Loucy (cell line): ENCODE results near the gene SCAMP2.

Experiments
- H2AFZ ChIP-seq: fragments of 200-600 bp; sonication (generic); 2 replicates; pipeline ENCODE4 v1.6.0; 2016; ENCODE audit warnings: antibody characterized with exemption, mild to moderate bottlenecking, low read length, moderate library complexity
- H3F3A ChIP-seq: fragments of 200-600 bp; 2 replicates; pipeline ENCODE4 v1.6.0; 2016; ENCODE audit warnings: antibody characterized with exemption, low read depth, mild to moderate bottlenecking
- H3K27me3 ChIP-seq: fragments of 200-600 bp; sonication (generic); 2 replicates; pipeline ENCODE4 v1.6.1; 2014; ENCODE audit warnings: low read length, mild to moderate bottlenecking; ENCODE audit not compliant: insufficient read depth, poor library complexity, severe bottlenecking
- H3K36me3 ChIP-seq: fragments of 200-600 bp; sonication (generic); 2 replicates; pipeline ENCODE4 v1.6.1; 2016; ENCODE audit warnings: low read length; ENCODE audit not compliant: insufficient read depth
- H3K4me1 ChIP-seq: fragments of 200-600 bp; sonication (generic); 2 replicates; pipeline ENCODE4 v1.5.1; 2014; ENCODE audit warnings: low read length, mild to moderate bottlenecking; ENCODE audit not compliant: insufficient read depth, poor library complexity, severe bottlenecking
- H3K4me2 ChIP-seq: fragments of 200-600 bp; sonication (generic); 2 replicates; pipeline ENCODE4 v1.6.0; 2014; ENCODE audit warnings: antibody characterized with exemption, low read length, low read depth, mild to moderate bottlenecking; ENCODE audit not compliant: poor library complexity, severe bottlenecking
- H3K4me3 ChIP-seq: fragments of 200-600 bp; sonication (generic); 2 replicates; pipeline ENCODE4 v1.5.1; 2014; ENCODE audit warnings: low read length, mild to moderate bottlenecking, mixed read lengths; ENCODE audit not compliant: poor library complexity, severe bottlenecking
- H3K79me2 ChIP-seq: fragments of 200-600 bp; sonication (generic); 2 replicates; pipeline ENCODE4 v1.6.1; 2014; ENCODE audit warnings: low read length; ENCODE audit not compliant: insufficient read depth
- H3K9ac ChIP-seq: fragments of 200-600 bp; sonication (generic); 2 replicates; pipeline ENCODE4 v1.6.0; 2014; ENCODE audit warnings: mild to moderate bottlenecking, low read depth, low read length, moderate library complexity; ENCODE audit not compliant: poor library complexity, severe bottlenecking
- H3K9me2 ChIP-seq: fragments of 200-600 bp; sonication (generic); replicated peaks from 2 replicates; pipeline ENCODE4 v1.6.1; 2016; ENCODE audit warnings: low read depth, low read length, mixed read lengths
- H3K9me3 ChIP-seq: fragments of 200-600 bp; sonication (generic); 2 replicates; pipeline ENCODE4 v1.6.1; 2014; ENCODE audit warnings: mild to moderate bottlenecking, antibody characterized with exemption, low read length, low read depth; ENCODE audit not compliant: insufficient read depth
- H4K20me1 ChIP-seq: fragments of 200-600 bp; sonication (generic); 2 replicates; pipeline ENCODE4 v1.6.0; 2014; ENCODE audit warnings: antibody characterized with exemption, low read length, mild to moderate bottlenecking; ENCODE audit not compliant: insufficient read depth, poor library complexity, severe bottlenecking
- EZH2phosphoT487 ChIP-seq: fragments of 200-600 bp; IDR thresholded peaks from 2 replicates; pipeline ENCODE4 v1.6.1; 2018; ENCODE audit warnings: antibody characterized with exemption, mild to moderate bottlenecking, moderate library complexity, borderline replicate concordance
- TF ChIP-seq, protein P1 (sequence below): fragments of 200-600 bp; sonication (generic); conservative IDR thresholded peaks from 2 replicates; pipeline ENCODE4 v1.5.1; 2014; ENCODE audit warnings: mild to moderate bottlenecking, antibody characterized with exemption, low read length

The SCAMP2 gene

DNA sequence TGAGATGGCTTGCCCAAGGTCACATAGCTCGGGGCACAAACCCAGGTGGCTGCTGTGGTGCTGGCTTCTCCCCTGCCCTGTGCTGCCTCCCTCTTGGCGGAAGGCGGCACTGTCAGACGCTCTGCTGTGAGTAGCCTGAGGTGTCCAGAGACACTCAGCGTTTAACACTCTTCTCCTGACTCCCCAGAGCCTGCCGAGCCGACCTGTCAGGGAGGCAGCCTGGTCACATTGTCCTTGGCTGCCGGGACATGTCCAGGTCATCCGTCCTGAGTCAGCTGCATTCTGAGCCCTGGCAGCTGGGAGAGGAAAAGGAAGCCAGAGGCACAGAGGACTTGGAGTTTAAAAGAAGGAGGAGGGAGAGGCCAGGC lies 55.8 kb downstream of the SCAMP2 start:
- Histone ChIP-seq H3K9me3 (no peaks in the 10 kb centered on the region), H3K27me3 (no peaks in the 10 kb centered on the region), H3K4me3 (no peak overlapping the region), H3K79me2 (no peaks in the 10 kb centered on the region), H3F3A (no peaks in the 10 kb centered on the region), H3K4me1 (no peaks in the 10 kb centered on the region), H3K36me3 (no peaks in the 10 kb centered on the region), H3K4me2 (no peak overlapping the region), H3K9me2 (no peaks in the 10 kb centered on the region), H2AFZ (no peak overlapping the region), H3K9ac (no peak overlapping the region), H4K20me1 (no peaks in the 10 kb centered on the region)
- no peak for TF ChIP-seq EZH2phosphoT487
- TF ChIP-seq, protein P1, sequence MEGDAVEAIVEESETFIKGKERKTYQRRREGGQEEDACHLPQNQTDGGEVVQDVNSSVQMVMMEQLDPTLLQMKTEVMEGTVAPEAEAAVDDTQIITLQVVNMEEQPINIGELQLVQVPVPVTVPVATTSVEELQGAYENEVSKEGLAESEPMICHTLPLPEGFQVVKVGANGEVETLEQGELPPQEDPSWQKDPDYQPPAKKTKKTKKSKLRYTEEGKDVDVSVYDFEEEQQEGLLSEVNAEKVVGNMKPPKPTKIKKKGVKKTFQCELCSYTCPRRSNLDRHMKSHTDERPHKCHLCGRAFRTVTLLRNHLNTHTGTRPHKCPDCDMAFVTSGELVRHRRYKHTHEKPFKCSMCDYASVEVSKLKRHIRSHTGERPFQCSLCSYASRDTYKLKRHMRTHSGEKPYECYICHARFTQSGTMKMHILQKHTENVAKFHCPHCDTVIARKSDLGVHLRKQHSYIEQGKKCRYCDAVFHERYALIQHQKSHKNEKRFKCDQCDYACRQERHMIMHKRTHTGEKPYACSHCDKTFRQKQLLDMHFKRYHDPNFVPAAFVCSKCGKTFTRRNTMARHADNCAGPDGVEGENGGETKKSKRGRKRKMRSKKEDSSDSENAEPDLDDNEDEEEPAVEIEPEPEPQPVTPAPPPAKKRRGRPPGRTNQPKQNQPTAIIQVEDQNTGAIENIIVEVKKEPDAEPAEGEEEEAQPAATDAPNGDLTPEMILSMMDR = no peak

DNA sequence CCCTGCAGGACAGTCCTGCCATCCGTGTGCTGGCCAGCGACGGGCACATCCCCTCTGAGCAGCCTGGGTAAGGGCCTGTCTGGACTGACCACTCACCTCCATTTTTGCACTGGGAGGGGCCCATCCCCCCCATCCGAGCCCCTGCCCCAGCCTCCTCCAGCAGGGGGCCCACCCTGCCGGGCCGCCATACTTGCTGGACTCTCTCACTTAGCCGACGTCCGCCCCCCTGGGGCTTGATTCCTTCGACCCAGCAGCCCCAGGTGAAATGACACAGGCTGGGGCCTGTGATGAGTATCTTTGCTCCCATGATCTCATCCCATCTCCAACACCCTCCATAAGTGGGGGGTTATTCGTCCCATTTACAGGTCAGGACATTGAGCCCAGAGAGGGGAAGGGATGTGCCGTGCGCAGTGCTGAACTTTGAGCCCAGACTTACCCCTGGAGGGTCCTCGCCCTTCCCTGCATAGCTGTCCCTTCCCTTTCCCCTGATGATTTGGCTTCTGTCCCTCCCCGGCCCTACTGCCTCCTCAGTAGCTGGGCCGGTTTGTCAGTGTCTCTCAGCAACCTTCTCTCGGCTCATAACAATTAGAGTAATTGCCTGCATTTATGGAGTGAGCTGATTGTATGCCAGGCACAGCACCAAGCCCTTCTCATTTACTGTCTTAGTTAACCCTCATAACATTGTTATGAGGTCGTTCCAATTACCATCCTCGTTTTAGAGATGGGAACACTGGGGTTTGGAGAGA lies 56.4 kb downstream of the SCAMP2 start:
- H3K27me3 ChIP-seq = no peaks in the 10 kb centered on the region
- no peaks in the 10 kb centered on the region for H3K79me2 ChIP-seq
- no peaks in the 10 kb centered on the region for H3K9me3 ChIP-seq
- H3F3A ChIP-seq = no peaks in the 10 kb centered on the region
- H2AFZ ChIP-seq = no peak overlapping the region
- H3K36me3 ChIP-seq = no peaks in the 10 kb centered on the region
- no peaks in the 10 kb centered on the region for H3K4me1 ChIP-seq
- no peaks in the 10 kb centered on the region for H4K20me1 ChIP-seq
- no peak overlapping the region for H3K4me3 ChIP-seq
- no peaks in the 10 kb centered on the region for H3K9me2 ChIP-seq
- TF ChIP-seq, protein P1 = no peak
- no peak for TF ChIP-seq EZH2phosphoT487
- H3K4me2 ChIP-seq = no peak overlapping the region
- no peak overlapping the region for H3K9ac ChIP-seq

DNA sequence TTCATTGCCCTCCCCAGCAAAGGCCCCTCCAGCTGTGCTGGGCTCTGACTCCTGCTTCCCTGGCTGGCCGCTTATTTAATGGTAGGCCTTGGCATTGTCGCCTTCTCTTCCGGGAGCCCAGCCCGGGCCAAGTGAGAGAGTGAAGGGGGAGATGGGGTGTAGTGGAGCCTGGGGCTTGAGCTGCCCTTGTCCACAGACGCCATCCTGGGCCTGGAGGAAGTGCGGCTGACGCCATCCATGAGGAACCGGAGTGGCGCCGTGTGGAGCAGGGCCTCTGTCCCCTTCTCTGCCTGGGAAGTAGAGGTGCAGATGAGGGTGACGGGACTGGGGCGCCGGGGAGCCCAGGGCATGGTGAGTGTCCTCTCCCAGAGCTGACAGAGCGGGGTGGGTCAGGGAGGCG lies 57.2 kb downstream of the SCAMP2 start:
- Histone ChIP-seq H3K27me3 (no peaks in the 10 kb centered on the region), H3K9me2 (no peaks in the 10 kb centered on the region), H4K20me1 (no peaks in the 10 kb centered on the region), H3K79me2 (no peaks in the 10 kb centered on the region), H3K4me2 (no peak overlapping the region), H3K36me3 (no peaks in the 10 kb centered on the region), H3F3A (no peaks in the 10 kb centered on the region), H3K9ac (no peak overlapping the region), H3K4me1 (no peaks in the 10 kb centered on the region), H3K9me3 (no peaks in the 10 kb centered on the region), H3K4me3 (no peak overlapping the region), H2AFZ (no peak overlapping the region)
- TF ChIP-seq EZH2phosphoT487 = no peak
- TF ChIP-seq, protein P1 = no peak
